ENCODE measurements around the gene TRIM22.
"Not testable (repeated sequence)": the region's sequence is repeated elsewhere in the genome, so short reads cannot be mapped to it uniquely, and the experiment has no call there.

The TRIM22 gene, protein sequence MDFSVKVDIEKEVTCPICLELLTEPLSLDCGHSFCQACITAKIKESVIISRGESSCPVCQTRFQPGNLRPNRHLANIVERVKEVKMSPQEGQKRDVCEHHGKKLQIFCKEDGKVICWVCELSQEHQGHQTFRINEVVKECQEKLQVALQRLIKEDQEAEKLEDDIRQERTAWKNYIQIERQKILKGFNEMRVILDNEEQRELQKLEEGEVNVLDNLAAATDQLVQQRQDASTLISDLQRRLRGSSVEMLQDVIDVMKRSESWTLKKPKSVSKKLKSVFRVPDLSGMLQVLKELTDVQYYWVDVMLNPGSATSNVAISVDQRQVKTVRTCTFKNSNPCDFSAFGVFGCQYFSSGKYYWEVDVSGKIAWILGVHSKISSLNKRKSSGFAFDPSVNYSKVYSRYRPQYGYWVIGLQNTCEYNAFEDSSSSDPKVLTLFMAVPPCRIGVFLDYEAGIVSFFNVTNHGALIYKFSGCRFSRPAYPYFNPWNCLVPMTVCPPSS

DNA sequence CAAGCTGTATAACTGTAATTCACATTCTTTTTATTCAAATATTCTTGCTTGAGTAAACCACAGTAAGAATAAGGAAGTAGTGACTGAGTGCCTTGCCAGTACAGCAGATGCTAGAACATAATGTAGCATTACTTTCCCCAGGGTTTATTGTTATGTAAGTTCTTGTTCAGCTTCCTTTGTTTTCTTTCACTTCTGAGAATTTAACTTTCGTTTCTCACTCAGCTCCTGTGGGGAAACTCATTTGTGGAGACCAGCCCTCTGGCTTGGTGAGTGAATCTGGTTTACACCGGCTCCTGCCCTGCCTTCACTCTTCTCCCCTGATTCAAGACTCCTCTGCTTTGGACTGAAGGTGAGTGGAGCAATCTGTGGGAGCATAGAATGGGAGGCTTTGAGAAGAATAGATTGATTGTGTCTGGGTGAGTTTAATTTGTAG is at the start of gene TRIM22:
TRIM22 (plus strand) TSS at position 240 of the 433 bp plus-strand sequence. CDS start 6,443 bp downstream, outside the sequence.
- DNase-seq (ENCODE audit: low read depth in 1 of 2, low spot score in 1 of 2), result no peak

DNA sequence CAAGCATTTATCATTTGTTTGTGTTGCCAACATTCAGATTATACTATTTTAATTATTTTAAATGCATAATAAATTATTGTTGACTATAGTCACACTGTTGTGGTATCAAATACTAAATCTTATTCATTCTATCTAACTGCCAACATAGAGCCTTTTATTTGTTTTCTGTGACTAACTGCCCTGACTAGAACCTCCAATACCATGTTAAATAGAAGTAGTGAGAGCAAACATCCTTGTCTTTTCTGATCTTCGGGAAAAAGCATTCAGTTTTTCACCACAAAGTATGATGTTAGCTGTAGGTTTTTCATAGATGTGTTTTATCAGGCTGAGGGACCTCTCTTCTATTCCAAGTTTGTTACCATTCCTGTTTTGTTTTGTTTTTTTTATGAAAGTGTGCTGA is 49.6 kb upstream of the TRIM22 start:
- DNase-seq (ENCODE audit: low read depth in 1 of 2, low spot score in 1 of 2), result no peak

DNA sequence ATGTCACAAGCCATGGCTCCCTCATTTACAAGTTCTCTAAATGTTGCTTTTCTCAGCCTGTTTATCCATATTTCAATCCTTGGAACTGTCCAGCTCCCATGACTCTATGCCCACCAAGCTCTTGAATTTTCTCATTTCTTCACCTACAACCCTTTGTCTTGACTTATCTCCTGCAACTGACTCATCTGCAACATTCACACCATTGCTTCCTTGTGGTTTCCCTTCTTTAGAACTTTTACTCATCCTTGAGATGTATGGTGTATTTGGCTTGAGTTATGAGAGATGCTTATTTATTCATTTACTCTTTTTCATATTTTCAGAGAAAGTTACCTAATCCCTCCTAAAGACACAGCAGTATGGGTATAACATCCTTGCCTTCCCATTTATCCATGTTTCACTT is 46.0 kb upstream of the TRIM22 start:
- no peak for DNase-seq (ENCODE audit: low read depth in 1 of 2, low spot score in 1 of 2)

DNA sequence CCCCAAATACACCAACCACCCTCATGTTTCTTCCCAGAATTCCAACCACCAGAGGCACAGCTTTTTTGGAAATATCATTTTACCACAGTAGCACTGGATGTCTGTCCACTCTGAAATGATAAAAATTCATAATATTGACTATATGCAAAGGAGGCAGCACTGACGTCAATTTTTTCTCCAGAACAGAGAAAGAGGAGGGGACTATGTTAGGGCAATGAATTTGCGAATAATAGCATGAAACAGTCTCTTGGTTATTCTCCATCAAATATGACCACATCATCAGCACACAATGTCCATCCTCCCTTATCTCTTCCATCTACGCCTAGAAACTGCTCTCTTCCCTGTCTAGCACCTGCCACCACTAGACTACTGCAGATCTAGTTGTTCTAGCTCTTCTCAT is 43.5 kb upstream of the TRIM22 start:
- DNase-seq (ENCODE audit: low read depth in 1 of 2, low spot score in 1 of 2), result no peak

DNA sequence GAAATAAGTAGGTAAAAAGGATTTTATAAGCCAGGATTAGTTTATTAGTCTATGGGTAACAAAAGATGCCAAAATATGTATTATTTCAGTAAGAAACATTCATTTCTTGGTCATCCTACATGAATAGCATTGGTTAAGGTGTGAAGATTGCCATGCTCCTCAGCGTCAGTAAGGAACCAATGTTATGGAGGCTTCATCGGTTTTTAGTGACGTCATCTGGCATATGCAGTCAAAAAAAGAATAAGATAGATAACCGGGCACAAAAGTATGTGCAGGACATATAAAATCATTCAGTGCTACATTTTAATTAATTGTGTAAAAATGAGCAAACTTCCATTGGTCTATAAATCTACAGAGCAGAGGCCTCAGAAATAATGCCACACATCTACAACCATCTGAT is 34.1 kb upstream of the TRIM22 start:
- no peak for DNase-seq (ENCODE audit: low read depth in 1 of 2, low spot score in 1 of 2)

DNA sequence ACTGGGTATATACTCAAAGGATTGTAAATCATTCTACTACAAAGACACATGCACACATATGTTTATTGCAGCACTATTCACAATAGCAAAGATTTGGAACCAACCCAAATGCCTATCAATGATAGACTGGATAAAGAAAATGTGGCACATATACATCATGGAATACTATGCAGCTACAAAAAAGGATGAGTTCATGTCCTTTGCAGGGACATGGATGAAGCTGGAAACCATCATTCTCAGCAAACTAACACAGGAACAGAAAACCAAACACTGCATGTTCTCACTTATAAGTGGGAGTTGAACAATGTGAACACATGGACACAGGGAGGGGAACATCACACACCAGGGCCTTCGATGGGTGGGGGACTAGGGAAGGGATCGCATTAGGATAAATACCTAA is 32.6 kb upstream of the TRIM22 start:
- DNase-seq (ENCODE audit: low read depth in 1 of 2, low spot score in 1 of 2), result not testable (repeated sequence)

DNA sequence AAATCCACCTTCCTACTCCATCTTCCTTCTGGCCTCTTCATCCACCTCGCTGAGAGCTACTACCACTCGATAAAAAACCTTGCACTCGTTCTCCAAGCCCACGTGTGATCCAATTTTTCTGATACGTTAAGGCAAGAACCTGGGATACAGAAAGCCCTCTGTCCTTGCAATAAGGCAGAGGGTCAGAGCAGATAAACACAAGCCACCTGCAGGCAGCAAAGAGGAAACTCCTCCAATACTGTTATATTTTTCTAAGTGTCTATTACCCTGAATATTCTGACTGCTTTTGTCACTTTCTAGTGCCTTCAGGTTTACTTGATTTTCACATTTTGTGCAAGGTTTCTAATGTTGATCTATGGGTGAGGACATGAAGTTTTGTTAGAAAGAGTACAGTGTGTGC is 31.3 kb upstream of the TRIM22 start:
- no peak for DNase-seq (ENCODE audit: low read depth in 1 of 2, low spot score in 1 of 2)

DNA sequence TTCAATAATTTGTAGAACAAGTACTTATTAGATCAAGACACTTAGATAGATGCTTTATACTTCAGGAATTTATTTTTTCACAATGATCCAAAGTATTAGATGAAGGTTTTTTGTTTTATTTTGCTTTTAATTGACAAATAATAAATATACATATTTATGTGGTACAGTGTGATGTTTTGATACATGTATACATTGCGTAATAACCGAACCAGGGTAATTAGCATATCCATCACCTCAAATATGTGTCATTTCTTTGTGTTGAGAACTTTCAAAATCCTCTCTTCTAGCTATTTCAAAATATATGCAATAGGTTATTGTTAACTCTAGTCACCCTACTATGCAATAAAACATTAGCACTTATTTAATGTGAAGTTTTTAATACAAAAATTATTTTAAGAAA is 26.1 kb upstream of the TRIM22 start:
- DNase-seq (ENCODE audit: low read depth in 1 of 2, low spot score in 1 of 2), result no peak

DNA sequence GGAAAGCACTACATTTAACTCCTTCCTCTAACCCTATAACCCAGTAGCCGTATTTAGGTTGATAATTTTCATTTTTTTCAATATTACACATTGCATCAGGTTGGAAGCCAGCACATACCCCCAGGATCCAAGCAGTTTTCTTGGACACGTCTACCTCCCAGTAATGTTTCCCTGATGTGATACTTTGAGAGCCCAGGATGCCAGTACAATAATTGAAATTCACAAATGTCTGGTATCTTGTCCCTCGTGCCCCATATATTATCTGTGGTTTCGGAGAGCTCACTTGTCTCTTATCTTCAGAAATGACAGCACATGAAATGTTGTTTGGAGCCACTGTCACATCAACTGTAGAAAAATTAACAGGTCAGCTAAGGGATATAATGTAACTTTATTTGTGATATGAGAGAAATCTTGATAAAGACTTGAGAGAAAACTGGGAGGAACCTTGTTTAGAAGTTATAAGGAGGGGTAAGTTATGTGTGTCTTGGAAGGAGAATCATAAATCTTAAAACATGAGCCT is 24.5 kb upstream of the TRIM22 start:
- no peak for DNase-seq (ENCODE audit: low read depth in 1 of 2, low spot score in 1 of 2)

DNA sequence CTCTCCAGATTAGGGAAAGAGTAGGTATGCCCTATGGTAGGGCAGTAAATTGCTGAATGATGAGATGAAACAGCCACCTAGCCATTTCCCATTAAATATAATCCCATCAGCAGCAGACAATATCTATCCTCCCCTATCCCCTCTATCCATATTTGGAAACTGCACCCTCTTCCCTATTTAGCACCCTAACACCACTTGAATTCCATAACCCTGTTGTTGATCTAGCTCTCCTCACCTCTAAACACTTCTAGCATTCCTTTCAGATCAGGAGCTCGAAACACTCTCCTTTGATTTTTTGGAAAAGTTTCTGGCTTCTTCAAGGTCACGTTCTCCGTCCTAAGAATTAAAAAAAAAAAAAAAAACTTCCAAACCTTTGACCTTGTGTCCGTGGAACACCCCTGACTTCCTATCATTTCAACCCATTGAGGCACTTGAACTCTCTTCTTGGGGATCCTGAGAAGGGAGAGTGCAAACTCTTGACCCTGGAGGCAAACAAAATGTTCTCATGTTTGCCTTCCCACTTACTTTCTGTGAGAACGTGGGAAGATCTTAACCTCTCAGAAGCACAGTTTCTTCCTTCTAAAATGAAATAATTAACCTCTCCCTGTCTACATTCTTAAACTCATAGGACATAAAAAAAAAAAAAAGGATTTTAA is 23.7 kb upstream of the TRIM22 start:
- DNase-seq (ENCODE audit: low read depth in 1 of 2, low spot score in 1 of 2), result no peak

DNA sequence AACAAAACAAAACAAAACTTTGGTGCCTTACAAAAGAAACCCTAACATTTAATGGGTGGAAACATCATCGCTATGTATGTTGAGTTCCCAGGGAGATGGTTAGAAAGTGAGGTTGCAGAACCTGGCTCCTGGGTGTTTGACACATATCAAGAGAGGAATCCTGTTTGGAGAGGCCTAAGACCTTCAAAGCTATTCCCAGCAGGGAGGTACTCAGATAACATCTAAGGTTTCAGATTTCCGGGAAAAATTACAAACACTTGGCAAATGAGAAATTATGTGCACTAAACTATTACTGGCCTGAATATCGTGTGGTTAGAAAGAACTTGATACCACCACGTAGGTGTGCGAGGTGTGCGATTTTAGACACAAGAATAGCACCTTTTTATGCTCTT is 23.2 kb upstream of the TRIM22 start:
- no peak for DNase-seq (ENCODE audit: low read depth in 1 of 2, low spot score in 1 of 2)

DNA sequence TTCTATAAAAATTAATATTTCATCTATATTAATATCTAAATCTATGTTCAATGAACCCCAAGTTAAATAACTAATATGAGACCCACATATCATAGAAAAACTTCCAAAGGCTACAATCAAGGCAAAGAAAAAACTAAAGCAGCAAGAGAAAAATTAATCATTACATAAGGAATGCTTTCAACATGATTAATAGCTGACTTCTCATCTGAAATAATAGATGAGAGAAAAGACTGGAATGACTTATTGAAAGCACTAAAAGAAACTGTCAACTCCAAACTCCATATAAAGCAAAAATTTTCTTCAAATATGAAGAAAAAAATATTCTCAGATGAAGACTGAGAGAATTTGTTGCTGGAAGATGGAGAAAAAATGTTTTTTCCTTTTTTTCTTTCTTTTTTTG is 17.8 kb upstream of the TRIM22 start:
- no peak for DNase-seq (ENCODE audit: low read depth in 1 of 2, low spot score in 1 of 2)

DNA sequence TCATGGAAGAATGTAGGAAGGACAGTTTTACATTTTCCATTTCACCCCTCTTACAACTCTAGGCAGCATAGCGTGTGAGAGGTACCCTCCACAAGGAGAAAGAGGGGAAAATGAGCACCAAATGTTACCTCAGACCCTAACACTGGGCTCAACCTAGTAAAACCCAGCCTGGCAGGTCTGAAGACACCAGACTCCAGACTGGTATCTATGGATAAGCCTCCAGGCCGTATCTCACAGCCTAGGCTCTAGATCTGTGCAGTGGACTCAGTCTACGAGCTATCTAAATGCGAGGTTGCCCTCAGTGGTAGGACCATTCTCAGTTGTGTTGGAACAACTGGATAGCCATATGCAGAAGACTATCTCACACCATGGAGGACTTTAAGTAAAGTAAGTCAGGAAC is 15.2 kb upstream of the TRIM22 start:
- DNase-seq (ENCODE audit: low read depth in 1 of 2, low spot score in 1 of 2), result no peak

DNA sequence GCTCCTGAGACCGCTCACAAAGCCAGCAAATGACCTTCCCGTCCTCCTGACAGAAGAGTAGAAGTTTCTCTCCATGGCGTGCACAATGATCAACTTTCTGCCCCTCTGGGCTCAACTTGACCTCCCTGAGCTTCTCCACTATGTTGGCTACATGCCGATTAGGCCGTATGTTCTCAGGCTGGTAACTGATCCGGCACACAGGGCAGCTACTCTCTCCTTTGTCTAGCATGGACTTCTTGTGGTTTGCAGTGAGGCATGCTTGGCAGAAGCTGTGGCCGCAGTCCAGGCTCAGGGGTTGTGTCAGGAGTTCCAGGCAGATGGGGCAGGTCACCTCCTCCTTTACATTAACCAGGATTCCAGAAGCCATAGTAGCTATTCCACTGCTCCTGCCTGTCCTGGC is 9.8 kb upstream of the TRIM22 start:
- DNase-seq (ENCODE audit: low read depth in 1 of 2, low spot score in 1 of 2), result no peak

DNA sequence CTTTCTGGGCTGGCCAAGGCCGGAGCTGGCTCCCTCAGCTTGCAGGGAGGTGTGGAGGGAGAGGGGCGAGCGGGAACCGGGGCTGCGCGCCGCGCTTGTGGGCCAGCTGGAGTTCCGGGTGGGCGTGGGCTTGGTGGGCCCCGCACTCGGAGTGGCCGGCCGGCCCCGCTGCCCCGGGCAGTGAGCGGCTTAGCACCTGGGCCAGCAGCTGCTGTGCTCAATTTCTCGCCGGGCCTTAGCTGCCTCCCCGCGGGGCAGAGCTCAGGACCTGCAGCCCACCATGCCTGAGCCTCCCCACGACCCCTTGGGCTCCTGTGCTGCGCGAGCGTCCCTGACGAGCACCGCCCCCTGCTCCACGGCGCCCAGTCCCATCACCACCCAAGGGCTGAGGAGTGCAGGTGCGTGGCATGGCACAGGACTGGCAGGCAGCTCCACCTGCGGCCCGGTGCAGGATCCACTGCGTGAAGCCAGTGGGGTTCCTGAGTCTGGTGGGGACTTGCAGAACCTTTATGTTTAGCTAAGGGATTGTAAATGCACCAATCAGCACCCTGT is 6.6 kb upstream of the TRIM22 start:
- DNase-seq (ENCODE audit: low read depth in 1 of 2, low spot score in 1 of 2), result not testable (repeated sequence)

DNA sequence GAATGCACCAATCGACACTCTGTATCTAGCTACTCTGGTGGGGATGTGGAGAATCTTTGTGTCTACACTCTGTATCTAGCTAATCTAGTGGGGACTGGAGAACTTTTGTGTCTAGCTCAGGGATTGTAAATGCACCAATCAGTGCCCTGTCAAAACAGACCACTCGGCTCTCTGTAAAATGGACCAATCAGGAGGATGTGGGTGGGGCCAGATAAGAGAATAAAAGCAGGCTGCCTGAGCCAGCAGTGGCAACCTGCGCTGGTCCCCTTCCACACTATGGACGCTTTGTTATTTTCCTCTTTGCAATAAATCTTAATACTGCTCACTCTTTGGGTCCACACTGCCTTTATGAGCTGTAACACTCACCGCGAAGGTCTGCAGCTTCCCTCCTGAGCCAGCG is 6.0 kb upstream of the TRIM22 start:
- DNase-seq (ENCODE audit: low read depth in 1 of 2, low spot score in 1 of 2), result not testable (repeated sequence)

DNA sequence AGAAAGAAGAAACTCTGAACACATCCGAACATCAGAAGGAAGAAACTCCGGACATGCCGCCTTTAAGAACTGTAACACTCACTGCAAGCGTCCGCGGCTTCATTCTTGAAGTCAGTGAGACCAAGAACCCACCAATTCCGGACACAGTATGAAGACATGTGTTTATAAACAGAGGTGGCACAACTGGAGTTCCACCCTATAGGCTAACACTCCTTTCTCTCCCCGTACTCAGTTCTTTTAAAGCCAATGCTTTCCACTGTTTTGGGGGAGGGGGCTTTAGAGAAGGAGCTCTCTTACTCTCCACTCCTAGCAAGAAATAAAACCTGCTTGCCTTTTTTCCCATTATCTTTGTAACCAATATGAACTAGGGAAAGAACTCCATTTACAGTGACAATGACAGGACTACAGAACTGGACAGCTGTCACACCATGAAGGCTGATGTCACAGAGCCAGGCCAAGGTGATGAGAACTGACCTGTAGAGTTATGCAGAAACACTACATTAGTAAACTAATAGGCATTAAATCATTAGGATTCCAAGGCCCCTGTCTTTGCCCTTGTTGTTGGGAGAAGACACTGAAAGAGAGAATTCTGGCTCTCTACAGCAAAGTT is 5.4 kb upstream of the TRIM22 start:
- DNase-seq (ENCODE audit: low read depth in 1 of 2, low spot score in 1 of 2), result no peak

DNA sequence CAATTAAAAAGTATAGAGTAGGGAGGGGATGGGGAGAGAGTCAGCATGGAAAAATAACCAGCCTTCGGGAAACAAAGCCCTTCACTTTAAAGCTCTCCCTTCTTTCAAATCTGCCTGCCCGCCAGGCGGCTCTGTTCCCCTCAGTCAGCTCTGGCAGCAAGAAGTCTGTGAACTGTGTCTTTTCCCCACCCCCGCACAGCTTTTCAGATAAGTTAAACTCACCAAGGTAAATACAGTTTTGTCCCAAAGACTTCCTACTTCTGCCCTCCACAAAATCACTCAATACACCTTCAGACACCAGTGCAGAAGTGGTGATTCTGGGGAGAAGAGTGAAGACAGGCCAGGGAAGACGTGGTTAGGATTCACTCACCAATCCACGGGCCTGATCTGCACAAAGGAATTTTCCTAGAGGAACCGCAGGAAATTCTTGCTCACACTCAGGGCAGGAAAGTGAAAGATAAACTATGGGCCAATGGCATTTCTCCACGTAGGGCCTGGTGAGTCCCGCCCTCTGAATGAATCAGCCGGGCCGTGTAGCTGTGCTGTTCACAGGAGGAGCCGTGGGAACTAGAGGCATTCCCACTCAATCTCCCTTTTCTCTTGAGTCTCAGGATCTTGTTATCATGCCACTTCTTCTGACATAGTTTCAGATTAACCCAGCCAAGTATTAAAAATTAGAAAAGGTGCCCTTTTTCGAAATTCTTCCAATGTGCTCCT is 4.8 kb upstream of the TRIM22 start, which contains the start of gene TRIM5:
TRIM5 (minus strand) TSS at position 429 of the 717 bp plus-strand sequence. CDS start 4,897 bp downstream, outside the sequence.
- DNase-seq (ENCODE audit: low read depth in 1 of 2, low spot score in 1 of 2), result peak; percentile 44 to 67

DNA sequence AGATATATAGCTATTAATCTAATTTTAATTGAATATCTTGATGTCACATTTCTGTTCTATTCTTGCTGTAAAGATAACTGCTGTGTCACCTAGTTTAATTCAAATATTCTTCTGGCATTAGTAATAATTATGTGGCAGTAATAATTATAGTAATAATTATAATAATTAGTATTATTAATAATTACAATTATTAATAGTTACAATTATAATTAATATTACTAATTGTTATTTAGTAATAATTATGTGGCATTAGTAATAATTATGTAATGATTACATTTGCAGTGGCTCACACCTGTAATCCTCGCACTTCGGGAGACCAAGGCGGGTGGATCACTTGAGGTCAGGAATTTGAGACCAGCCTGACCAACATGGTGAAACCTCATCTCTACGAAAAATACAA is 3.2 kb upstream of the TRIM22 start:
- no peak for DNase-seq (ENCODE audit: low read depth in 1 of 2, low spot score in 1 of 2)

DNA sequence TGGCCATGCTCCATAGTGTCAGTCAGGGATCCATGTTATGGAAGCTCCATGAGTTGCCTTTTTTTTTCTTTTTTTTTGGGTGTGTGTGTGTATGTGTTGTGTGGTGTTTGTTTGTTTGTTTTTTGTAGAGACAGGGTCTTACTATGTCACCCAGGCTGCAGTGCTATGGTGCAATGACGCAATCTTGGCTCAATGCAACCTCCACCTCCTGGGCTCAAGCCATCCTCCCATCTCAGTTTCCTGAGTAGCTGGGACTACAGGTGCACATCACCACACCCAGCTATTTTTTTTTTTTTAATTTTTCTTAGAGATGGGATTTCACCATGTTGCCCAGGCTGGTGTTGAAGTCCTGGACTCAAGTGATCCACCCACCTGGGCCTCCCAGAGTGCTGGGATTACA is 1.1 kb upstream of the TRIM22 start:
- no peak for DNase-seq (ENCODE audit: low read depth in 1 of 2, low spot score in 1 of 2)

DNA sequence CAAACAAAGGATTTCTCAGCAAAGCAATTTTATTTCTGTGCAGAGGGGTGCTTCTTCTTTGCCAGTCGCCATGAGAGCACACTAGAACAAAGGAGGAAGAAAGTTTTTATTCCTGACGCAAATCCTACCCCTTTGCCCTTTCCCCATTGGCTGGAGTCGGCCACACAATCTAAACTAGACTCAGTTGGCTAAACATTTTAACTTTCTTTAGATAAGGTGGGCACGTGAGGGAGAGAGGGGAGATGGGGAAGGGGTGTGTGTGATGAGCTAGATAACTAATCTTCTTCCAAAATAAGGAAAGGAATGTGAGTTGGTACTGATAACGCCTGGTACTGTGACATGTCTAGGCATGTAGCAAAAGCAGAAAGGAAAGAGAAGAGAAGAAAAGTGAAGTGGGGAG is 626 bp downstream of the TRIM22 start:
- DNase-seq (ENCODE audit: low read depth in 1 of 2, low spot score in 1 of 2), result no peak

Measured in activated T-helper 1 cell treated with anti-CD3 and anti-CD28 coated beads, Interleukin-2, amount 50 U/mL, for 16 hours (primary cell).